Immature natural killer cell (primary cell): ENCODE measurements around the gene CACNA2D2. TPM values are rescaled to one million over a fixed set of nuclear protein-coding genes. Genes with fewer than 3 reads are reported as not detected.

Experiments
- DNase-seq, 3 donors: peaks; one replicate each; pipeline ENCODE4 v3.0.0; 2022; ENCODE audit warnings: mixed read lengths in 1 of 3
- H3K27ac Mint-ChIP-seq, 6 donors: one replicate each; pipeline ENCODE4 v1.8.0; 2020; ENCODE audit warnings: mixed read lengths in 6 of 6, mild to moderate bottlenecking in 5 of 6, inconsistent platforms in 4 of 6, moderate library complexity in 3 of 6
- H3K27me3 Mint-ChIP-seq, 3 donors: one replicate each; pipeline ENCODE4 v1.8.0; 2020 to 2021; ENCODE audit warnings: low read depth in 3 of 3, mild to moderate bottlenecking in 3 of 3, mixed read lengths in 3 of 3, moderate library complexity in 3 of 3, inconsistent platforms in 1 of 3
- H3K36me3 Mint-ChIP-seq, 3 donors: one replicate each; pipeline ENCODE4 v1.8.0; 2020; ENCODE audit warnings: mixed read lengths in 3 of 3, inconsistent platforms in 2 of 3, mild to moderate bottlenecking in 2 of 3
- H3K4me1 Mint-ChIP-seq, 2 donors: one replicate each; pipeline ENCODE4 v1.8.0; 2020; ENCODE audit warnings: inconsistent platforms in 2 of 2, mild to moderate bottlenecking in 2 of 2, mixed read lengths in 2 of 2, moderate library complexity in 1 of 2
- H3K4me3 Mint-ChIP-seq, 5 donors: one replicate each; pipeline ENCODE4 v1.8.0; 2020; ENCODE audit warnings: mild to moderate bottlenecking in 5 of 5, mixed read lengths in 5 of 5, inconsistent platforms in 3 of 5, moderate library complexity in 3 of 5
- H3K9me3 Mint-ChIP-seq, 6 donors: one replicate each; pipeline ENCODE4 v1.8.0; 2020; ENCODE audit warnings: mild to moderate bottlenecking in 6 of 6, mixed read lengths in 6 of 6, inconsistent platforms in 4 of 6, moderate library complexity in 3 of 6
- polyA plus RNA-seq, 3 donors: library from polyadenylated mRNA; unstranded; fragments of 300-500 nt; fragmentation: Illumina TruSeq; gene quantifications; one replicate each; pipeline ENCODE4 v1.2.3, GENCODE V29; 2021

CACNA2D2 gene
- polyA plus RNA-seq: 1 to 10 TPM; 1.5 to 6.0 (median 2.3) TPM

DNA sequence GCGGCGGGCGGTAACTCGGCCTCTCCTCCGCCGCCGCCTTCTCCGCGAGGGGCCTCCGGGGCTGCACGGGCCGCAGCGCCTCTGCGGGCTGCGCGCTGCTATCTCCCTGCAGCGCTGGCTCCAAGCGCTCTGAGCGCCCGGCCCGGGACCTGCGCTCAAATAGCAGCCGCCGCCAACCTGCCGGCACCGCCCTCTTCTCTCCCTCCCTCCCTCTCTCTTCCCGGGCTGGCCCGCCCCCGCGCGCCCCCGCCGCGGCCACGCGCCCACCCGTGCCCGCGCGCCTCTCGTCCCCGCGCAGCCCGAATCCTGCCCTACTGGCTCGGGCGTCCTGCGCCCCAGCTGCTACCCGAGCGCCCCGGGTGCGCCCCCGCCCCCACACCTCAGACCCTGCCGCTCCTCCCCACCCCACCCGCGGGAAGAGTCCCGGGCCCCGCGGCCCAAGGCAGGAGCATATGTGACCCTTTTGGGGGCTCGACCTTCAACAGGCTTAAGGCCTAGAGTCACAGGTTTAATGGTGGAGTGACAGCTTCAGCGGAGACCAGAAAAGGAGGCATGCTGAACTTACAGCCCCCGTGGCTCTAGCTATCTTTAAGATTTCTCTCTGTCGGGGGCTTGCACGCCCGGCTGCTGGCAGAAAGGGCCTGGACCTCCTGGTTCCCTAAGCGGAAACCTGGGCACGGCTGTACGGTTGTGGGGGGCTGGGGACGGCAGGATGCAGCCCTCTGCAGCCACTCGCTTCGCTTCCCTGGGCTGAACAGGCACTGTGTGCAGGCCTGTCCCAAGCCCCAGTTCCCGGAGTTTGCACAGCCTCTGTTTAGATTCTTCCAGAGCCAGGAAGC lies at the start of gene CACNA2D2:
TSS of gene CACNA2D2 (minus strand) at position 131 of the 839 bp plus-strand sequence. CDS start 211 bp downstream, outside the sequence.
- peaks cover 25 to 33% of the 10 kb centered on the region in 2 donors for H3K4me1 Mint-ChIP-seq
- H3K4me3 Mint-ChIP-seq: peak within 1 kb of the TSS; percentile 82 to 88 (median 86)
- peaks cover 0 to 2% (median 0%) of the 10 kb centered on the region in 6 donors for H3K9me3 Mint-ChIP-seq
- DNase-seq: peak; percentile 79 to 85 (median 81)
- no peaks in the 10 kb centered on the region for H3K36me3 Mint-ChIP-seq
- peaks cover 0 to 8% (median 5%) of the 10 kb centered on the region in 3 donors for H3K27me3 Mint-ChIP-seq
- peak within 1 kb of the TSS in 5 of 6 donors; percentile 17 to 55 (median 39) for H3K27ac Mint-ChIP-seq

DNA sequence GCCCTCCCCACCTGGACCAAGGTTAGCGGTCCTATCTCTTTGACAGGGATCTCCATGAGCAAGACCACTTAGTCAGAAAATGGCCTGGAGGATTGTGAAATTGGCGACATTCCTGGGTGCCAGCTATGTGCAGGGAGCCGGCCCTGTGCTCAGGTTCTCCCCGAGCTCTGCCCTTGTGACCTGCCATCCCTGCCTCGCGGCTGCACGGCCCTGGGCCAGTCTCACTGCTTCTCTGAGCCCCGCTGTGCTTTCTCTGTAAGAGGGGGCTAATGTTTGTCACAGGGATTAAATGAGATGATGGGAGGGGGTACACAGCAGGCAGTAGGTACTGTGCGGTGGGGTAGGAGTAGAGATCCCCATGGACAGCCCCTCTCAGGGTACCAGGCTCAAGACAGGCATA lies 49.2 kb upstream of the CACNA2D2 start:
- Mint-ChIP-seq H3K4me1 (peaks cover 0 to 11% of the 10 kb centered on the region in 2 donors), H3K27ac (peak overlapping the region in 2 of 6 donors; percentile 1 to 8), H3K9me3 (no peaks in the 10 kb centered on the region), H3K27me3 (peaks cover 0 to 4% (median 1%) of the 10 kb centered on the region in 3 donors), H3K4me3 (no peak overlapping the region), H3K36me3 (no peaks in the 10 kb centered on the region)
- no peak for DNase-seq

DNA sequence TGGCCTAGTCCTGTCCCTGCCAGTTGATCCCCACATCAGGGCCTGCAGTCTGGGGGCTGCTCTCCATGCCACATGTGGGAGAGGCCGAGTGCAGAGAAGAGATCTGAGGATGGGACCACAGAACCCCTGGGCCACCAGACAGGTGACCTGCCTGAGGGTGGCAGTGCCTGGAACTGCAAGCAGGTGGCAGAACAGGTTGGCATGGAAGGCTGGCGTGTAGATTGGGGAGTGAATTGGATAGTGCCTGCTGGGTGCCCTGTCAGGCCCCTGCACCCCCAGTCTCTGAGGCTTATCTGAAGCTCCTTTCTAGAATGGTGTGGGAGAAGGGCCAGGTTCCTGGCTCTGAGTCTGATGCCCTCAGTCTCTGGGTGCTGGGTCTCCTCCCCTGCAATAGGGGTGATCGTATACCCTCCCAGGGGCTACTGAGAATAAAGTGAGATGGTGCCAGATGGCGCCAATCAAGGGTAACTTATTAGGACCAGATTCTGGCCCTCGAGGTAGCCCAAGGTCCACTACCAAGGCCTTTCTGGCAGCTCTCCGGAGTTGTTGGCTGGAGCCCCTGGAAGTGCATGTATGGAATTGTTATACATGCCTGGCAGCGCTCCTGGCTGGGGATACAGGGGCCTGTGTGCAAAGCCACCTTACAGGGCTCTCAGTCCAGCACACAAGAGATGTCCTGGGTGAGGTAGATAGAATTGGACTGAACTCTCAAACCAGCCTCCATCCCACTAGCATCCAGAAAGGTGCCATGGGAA lies 48.4 kb upstream of the CACNA2D2 start:
- no peaks in the 10 kb centered on the region for H3K36me3 Mint-ChIP-seq
- H3K4me3 Mint-ChIP-seq: no peak overlapping the region
- peaks cover 0 to 11% of the 10 kb centered on the region in 2 donors for H3K4me1 Mint-ChIP-seq
- peaks cover 0 to 2% (median 0%) of the 10 kb centered on the region in 3 donors for H3K27me3 Mint-ChIP-seq
- H3K9me3 Mint-ChIP-seq: no peaks in the 10 kb centered on the region
- H3K27ac Mint-ChIP-seq: no peak overlapping the region
- DNase-seq: no peak

DNA sequence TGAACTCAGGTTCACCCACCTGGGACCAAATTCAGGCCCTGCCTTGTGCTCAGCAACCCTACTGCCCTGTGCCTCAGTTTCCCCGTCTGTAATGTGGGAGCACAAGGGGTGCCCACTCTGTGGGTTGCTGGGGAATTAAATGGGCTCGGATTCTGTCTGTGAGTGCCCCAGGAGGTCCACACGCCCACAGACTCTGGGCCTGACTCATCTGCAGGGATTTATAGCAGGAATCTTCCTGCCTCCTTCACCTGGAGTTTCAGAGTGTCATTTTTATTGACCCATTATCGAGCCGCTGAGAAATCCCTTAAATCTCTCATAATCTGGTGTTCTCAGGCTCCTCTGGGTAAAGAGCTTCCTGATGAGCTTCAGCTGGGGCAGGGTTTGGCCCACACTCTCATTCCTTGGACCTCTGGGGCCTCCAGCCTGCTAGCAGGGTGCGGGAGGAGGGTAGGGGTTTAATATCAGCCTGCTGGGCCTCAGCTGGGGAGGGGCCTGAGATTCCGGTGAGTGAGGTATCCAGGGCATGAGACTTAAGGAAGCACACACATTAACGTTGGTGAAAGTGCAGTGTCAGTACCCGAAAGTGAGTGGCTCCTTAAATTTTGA lies 47.7 kb upstream of the CACNA2D2 start:
- Mint-ChIP-seq H3K9me3 (no peaks in the 10 kb centered on the region), H3K36me3 (no peaks in the 10 kb centered on the region), H3K27ac (no peak overlapping the region)

DNA sequence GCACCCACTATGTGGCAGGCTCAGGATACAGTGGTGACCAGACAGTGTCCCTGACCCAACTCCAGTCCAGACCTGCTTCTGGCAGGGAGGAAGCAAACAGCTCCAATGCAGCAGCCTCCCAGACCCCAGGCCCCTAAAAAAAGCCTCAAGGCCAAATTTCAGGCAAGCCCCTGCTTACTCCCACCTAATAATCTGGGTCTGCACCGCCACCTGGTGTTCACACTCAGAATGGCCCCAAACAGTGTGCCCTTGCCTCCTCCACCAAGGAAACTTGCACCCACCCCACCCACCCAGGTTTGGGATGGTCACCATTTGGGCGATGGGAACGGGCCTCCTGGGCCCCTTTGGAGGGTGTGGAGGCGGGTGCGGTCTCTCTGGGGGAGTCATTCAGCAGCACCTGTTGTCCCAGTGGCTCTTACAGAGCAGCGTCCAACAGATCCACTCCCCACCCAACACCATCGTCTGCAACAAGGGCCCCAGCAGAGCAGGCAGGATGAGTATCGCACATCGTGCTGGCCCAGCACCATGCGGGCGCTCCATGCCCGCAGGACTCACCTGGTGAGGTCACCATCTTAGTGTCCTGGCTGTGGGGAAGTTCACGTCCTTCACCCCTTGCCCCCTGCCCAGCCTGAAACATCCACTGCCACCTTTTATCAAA lies 46.8 kb upstream of the CACNA2D2 start:
- Mint-ChIP-seq H3K27ac (peak overlapping the region; percentile 24 to 63 (median 42)), H3K4me3 (no peak overlapping the region), H3K9me3 (no peaks in the 10 kb centered on the region), H3K27me3 (peaks cover 0 to 2% (median under 1%) of the 10 kb centered on the region in 3 donors), H3K36me3 (no peaks in the 10 kb centered on the region), H3K4me1 (peaks cover 12 to 24% of the 10 kb centered on the region in 2 donors)
- DNase-seq: peak; percentile 60 to 68 (median 67)

More for the DNA sequence above, 47.7 kb upstream of the CACNA2D2 start:
- H3K4me3 Mint-ChIP-seq: no peak overlapping the region
- DNase-seq: no peak
- H3K4me1 Mint-ChIP-seq: peaks cover 3 to 15% of the 10 kb centered on the region in 2 donors
- peaks cover 0 to 2% (median 0%) of the 10 kb centered on the region in 3 donors for H3K27me3 Mint-ChIP-seq

DNA sequence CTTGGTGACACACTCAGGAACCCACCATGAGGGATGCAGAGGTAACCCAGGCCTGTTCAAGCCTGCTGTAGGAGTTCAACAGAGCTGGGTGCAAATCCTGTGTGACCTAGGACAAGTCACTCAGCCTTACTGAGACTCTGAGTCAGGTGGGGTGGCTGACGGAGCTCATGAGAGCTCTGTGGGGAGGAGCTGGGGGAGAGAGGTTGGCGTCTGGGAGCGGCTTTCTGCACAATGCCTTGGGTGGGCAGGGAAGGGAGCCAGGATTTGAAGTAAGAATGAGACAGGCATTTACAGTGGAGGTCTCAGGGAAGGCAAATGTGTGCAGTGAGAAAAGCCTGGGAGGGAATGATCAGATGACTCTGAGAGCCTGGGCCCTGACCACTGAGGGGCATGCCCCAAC lies 45.8 kb upstream of the CACNA2D2 start:
- Mint-ChIP-seq H3K4me3 (no peak overlapping the region), H3K4me1 (peaks cover 22 to 25% of the 10 kb centered on the region in 2 donors), H3K36me3 (no peaks in the 10 kb centered on the region), H3K27me3 (peaks cover 0 to 2% (median 2%) of the 10 kb centered on the region in 3 donors), H3K9me3 (no peaks in the 10 kb centered on the region), H3K27ac (peak overlapping the region in 3 of 6 donors; percentile 63 to 76 (median 71))
- DNase-seq: no peak

DNA sequence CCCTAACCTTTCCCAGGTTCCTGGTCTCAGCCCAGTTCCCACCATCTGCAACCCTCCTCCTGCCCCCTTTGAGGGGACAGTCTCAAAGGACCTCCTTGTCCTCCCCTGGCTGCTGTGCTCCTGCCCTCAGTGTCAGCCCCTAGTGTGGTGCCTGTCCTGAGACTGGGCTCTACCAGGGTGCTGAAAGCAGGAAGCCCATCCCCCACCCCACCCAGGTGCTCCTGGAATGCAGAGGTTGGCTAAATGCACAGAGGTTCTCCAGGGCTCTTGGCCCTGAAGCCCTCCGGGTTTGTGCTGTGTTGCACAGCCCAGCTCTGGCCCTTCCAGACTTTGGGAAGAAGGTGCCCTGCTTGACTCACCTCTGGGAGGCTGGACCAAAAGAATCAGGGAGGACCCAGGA lies 42.3 kb upstream of the CACNA2D2 start:
- H3K36me3 Mint-ChIP-seq: no peaks in the 10 kb centered on the region
- peaks cover 36% of the 10 kb centered on the region in 2 donors for H3K4me1 Mint-ChIP-seq
- peak overlapping the region; percentile 17 to 86 (median 60) for H3K27ac Mint-ChIP-seq
- peaks cover 0 to 2% (median 1%) of the 10 kb centered on the region in 3 donors for H3K27me3 Mint-ChIP-seq
- no peak for DNase-seq
- H3K4me3 Mint-ChIP-seq: peak overlapping the region in 4 of 5 donors; percentile 66 to 76 (median 68)
- no peaks in the 10 kb centered on the region for H3K9me3 Mint-ChIP-seq

DNA sequence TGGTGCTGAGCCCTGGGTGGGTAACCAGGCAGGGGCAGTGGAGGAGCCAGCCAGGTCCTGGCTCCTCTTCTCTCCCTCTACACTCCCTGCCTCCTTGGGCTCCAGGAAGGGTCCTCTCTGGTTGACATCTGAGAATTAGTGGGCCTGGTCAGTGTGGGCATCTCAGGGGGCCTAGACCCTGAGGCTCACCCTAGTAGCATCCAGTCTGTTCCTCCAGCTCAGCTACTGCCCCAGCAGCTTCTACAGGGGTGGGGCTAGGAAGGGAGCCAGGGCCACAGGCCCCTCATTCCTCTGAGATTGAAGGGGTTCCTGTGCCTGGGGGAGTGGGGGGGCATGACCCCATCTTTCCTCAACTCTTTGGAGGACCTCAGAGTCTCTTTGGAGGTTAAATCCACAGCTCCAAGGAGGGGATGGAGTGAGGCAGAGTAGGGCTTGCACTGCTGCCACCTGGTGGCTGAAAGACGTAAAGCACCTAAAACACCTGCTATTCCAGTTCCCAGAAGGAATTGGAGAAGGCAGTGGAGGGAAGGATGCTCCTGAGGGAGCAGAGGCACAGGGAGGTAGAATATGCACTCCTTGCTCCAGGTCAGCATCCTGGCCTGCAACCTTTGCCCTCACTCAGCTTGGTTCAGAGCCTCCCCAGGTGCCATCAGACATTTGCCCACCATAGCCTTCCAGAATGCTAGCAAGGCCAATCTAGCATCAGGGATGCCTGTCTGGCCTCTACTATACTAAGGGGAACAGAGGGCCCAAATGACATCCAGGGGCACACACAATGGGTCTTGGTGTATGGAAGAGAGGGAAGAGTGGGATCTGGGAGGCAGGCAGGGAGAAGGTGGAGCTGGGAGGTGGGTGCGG lies 39.0 kb upstream of the CACNA2D2 start:
- Mint-ChIP-seq H3K4me3 (peak overlapping the region in 2 of 5 donors; percentile 49), H3K9me3 (no peaks in the 10 kb centered on the region), H3K27ac (peak overlapping the region in 2 of 6 donors; percentile 40 to 75), H3K27me3 (peaks cover 0 to 11% (median 2%) of the 10 kb centered on the region in 3 donors), H3K4me1 (peaks cover 33 to 36% of the 10 kb centered on the region in 2 donors), H3K36me3 (peaks cover 0 to 3% (median 0%) of the 10 kb centered on the region in 3 donors)
- DNase-seq: peak; percentile 59 to 63 (median 62)

DNA sequence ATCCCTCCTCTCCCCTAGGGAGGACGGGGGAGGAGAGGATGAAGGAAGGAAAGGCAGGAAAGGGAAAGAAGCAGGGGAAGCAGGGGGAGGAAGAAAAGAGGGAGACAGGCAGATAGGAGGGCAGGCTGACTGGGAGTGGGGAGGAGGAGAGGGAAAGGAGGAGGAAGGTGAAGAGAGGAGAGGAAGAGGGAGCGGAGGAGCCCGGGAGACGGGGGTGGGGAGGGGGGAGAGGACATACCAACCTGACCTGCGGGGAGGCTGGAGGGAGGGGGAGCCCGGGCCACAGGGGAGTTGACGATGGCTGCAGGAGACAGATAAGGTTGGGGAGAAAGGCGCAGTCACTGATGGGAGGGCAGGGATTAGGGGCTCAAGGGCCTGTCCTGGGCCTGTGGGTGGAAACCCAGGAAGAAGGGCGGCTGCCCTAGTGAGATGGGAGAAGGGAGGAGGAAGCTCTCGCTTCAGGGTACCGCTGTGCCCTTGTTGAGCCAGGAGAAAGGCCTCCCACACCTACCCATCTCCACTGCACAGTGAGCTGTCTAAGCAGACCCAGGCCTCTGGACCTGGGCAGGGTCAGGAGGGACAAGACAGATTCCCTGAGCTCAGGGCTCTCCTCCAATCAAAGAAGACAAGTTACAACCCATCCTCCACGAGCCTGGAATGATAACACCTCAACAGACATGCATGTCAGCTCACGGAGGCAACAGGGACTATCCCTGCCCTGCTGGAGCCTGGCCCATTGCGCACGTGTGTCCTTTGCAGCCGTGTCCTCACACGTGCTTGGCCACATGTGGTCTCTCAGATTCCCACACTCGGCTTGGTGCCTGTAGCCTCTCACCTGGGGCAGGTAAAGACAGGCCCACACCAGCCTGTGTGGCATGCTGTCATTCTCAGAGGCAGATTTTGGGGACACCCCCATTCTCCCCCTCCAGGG lies 36.2 kb upstream of the CACNA2D2 start:
- H3K9me3 Mint-ChIP-seq: no peaks in the 10 kb centered on the region
- no peak for DNase-seq
- peaks cover 16 to 24% of the 10 kb centered on the region in 2 donors for H3K4me1 Mint-ChIP-seq
- peaks cover 0 to 11% (median 2%) of the 10 kb centered on the region in 3 donors for H3K27me3 Mint-ChIP-seq
- no peak overlapping the region for H3K4me3 Mint-ChIP-seq
- H3K36me3 Mint-ChIP-seq: peaks cover 0 to 3% (median 0%) of the 10 kb centered on the region in 3 donors
- no peak overlapping the region for H3K27ac Mint-ChIP-seq

DNA sequence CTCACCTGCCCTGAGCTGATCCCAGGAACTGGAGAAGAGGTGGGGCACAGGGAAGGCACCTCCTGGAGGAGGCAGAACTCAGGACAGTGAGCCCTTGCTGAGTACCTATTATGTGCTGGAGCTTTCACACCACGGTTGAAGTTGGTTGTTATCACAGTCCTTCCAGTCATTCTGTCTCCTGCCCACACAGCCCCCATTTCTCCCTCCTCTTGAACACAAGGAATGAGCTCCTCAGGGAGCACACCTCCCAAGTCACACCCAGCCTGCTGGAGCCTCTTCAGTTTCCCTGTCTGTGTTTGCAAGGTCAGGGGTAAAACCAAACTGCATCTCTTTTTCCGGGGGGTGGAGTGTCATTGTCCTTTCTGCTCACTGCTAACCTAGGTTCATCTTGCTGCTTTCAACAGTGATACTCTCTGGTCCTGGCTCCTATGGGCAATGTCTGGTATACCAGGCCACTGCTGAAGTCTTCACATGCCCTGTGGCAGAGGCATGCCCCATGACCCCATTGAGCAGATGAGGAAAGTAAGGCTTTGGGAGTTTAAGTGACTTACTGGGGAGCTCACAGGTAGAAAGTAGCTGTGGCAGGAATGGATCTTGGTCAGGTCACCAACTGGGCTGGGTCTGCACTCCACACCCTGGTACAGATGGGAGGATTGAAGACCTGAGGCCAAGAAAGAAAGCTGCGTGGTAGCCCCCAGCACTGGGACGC lies 34.1 kb upstream of the CACNA2D2 start:
- Mint-ChIP-seq H3K36me3 (peaks cover 0 to 3% (median 0%) of the 10 kb centered on the region in 3 donors), H3K27me3 (peaks cover 2 to 15% (median 3%) of the 10 kb centered on the region in 3 donors), H3K4me1 (peaks cover 7 to 11% of the 10 kb centered on the region in 2 donors), H3K27ac (no peak overlapping the region), H3K9me3 (no peaks in the 10 kb centered on the region), H3K4me3 (no peak overlapping the region)
- no peak for DNase-seq
